CD4-positive, alpha-beta T cell treated with Interleukin-1 beta for 1 hour (primary cell): Measurements from ENCODE around the gene KCNIP1.
"Not testable (repeated sequence)": the region's sequence is repeated elsewhere in the genome, so short reads cannot be mapped to it uniquely, and the experiment has no call there.

Experiments
- DNase-seq, 2 donors: peaks; one replicate each; pipeline ENCODE4 v3.0.0-alpha.2; 2020 to 2022

The KCNIP1 gene

GRCh38 chr5:170538696-170539586 is 35.1 kb downstream of the KCNIP1 start:
- DNase-seq, result no peak

GRCh38 chr5:170540271-170540670 is 36.5 kb downstream of the KCNIP1 start:
- DNase-seq, result no peak

GRCh38 chr5:170541146-170541769 is 37.4 kb downstream of the KCNIP1 start:
- DNase-seq, result no peak

GRCh38 chr5:170542691-170543293 is 39.0 kb downstream of the KCNIP1 start:
- DNase-seq, result no peak

GRCh38 chr5:170545313-170545712 is 41.5 kb downstream of the KCNIP1 start:
- DNase-seq, result no peak

- no peak for DNase-seq
Observed at GRCh38 chr5:170545811-170546210, 42.0 kb downstream of the KCNIP1 start.

- DNase-seq, result no peak
Observed at GRCh38 chr5:170546282-170546681, 42.5 kb downstream of the KCNIP1 start.

GRCh38 chr5:170550382-170550781 is 46.6 kb downstream of the KCNIP1 start:
- DNase-seq, result not testable (repeated sequence)

- DNase-seq, result no peak
Observed at GRCh38 chr5:170551076-170551475, 47.3 kb downstream of the KCNIP1 start.

- DNase-seq, result no peak
Observed at GRCh38 chr5:170551622-170552021, 47.8 kb downstream of the KCNIP1 start.

- DNase-seq, result no peak
Observed at GRCh38 chr5:170552621-170553115, 48.8 kb downstream of the KCNIP1 start.

GRCh38 chr5:170553218-170553617 is 49.4 kb downstream of the KCNIP1 start:
- DNase-seq, result no peak

- no peak for DNase-seq
Observed at GRCh38 chr5:170554521-170555267, 50.9 kb downstream of the KCNIP1 start.

GRCh38 chr5:170557314-170557713 is 53.5 kb downstream of the KCNIP1 start:
- no peak for DNase-seq

- no peak for DNase-seq
Observed at GRCh38 chr5:170559296-170559695, 55.5 kb downstream of the KCNIP1 start.

GRCh38 chr5:170560938-170561337 is 57.1 kb downstream of the KCNIP1 start:
- no peak for DNase-seq

GRCh38 chr5:170562166-170562874 is 58.5 kb downstream of the KCNIP1 start:
- DNase-seq, result no peak

GRCh38 chr5:170562875-170563228 is 59.0 kb downstream of the KCNIP1 start:
- DNase-seq, result no peak

GRCh38 chr5:170563824-170564567 is 60.2 kb downstream of the KCNIP1 start:
- DNase-seq, result no peak

GRCh38 chr5:170565072-170565471 is 61.3 kb downstream of the KCNIP1 start:
- no peak for DNase-seq

GRCh38 chr5:170569101-170569500 is 65.3 kb downstream of the KCNIP1 start:
- no peak for DNase-seq

GRCh38 chr5:170570476-170570875 is 66.7 kb downstream of the KCNIP1 start:
- DNase-seq, result no peak
